DND-41 (cell line): ENCODE results near the gene TBC1D2B.
A peak's percentile ranks its signal among the peaks of the same experiment; 100 is the strongest.
"Not testable (repeated sequence)": the region's sequence is repeated elsewhere in the genome, so short reads cannot be mapped to it uniquely, and the experiment has no call there.

Experiments used
- ATAC-seq: fragments of 200-7000 bp; cut with Tn5 transposase; 3 replicates; pipeline ENCODE4 v1.9.1; 2021; ENCODE audit warnings: low read depth; ENCODE audit not compliant: insufficient read depth
- DNase-seq: peaks from one replicate; pipeline ENCODE4 v3.0.0-alpha.2; 2020
- H2AFZ ChIP-seq: 2 replicates; pipeline ENCODE4 v1.6.0; 2012; ENCODE audit warnings: low read depth, low read length
- H3K27ac ChIP-seq: 2 replicates; pipeline ENCODE4 v1.5.1; 2012; ENCODE audit warnings: low read length, inconsistent platforms
- H3K27me3 ChIP-seq: fragments of 200-600 bp; sonication (generic); 2 replicates; pipeline ENCODE4 v1.6.0; 2012; ENCODE audit warnings: low read length, mild to moderate bottlenecking, inconsistent platforms; ENCODE audit not compliant: insufficient read depth, poor library complexity
- H3K36me3 ChIP-seq: 2 replicates; pipeline ENCODE4 v1.5.1; 2012; ENCODE audit warnings: low read length, inconsistent platforms; ENCODE audit not compliant: insufficient read depth
- H3K4me1 ChIP-seq: 2 replicates; pipeline ENCODE4 v1.5.1; 2012; ENCODE audit warnings: mild to moderate bottlenecking, low read length; ENCODE audit not compliant: insufficient read depth
- H3K4me2 ChIP-seq: 2 replicates; pipeline ENCODE4 v1.6.0; 2012; ENCODE audit warnings: mild to moderate bottlenecking, moderate library complexity, low read length, inconsistent platforms; ENCODE audit not compliant: insufficient read depth
- H3K4me3 ChIP-seq, 2 experiments: fragments of 200-600 bp in 1 of 2; shearing (Covaris generic) in 1 of 2; 2 replicates each; pipeline ENCODE4 v1.5.1; 2012 to 2016; ENCODE audit warnings: inconsistent platforms in 2 of 2, low read length in 2 of 2, mild to moderate bottlenecking in 2 of 2, low read depth in 1 of 2, moderate library complexity in 1 of 2
- H3K79me2 ChIP-seq: 2 replicates; pipeline ENCODE4 v1.6.0; 2012; ENCODE audit warnings: low read length, inconsistent platforms; ENCODE audit not compliant: insufficient read depth
- H3K9ac ChIP-seq: 2 replicates; pipeline ENCODE4 v1.6.0; 2012; ENCODE audit warnings: low read depth, mild to moderate bottlenecking, inconsistent platforms, low read length, moderate library complexity
- H3K9me3 ChIP-seq: 2 replicates; pipeline ENCODE4 v1.5.1; 2012; ENCODE audit warnings: low read length, moderate library complexity, mild to moderate bottlenecking, inconsistent platforms; ENCODE audit not compliant: insufficient read depth, severe bottlenecking
- H4K20me1 ChIP-seq: 2 replicates; pipeline ENCODE4 v1.6.0; 2012; ENCODE audit warnings: low read length; ENCODE audit not compliant: insufficient read depth
- EZH2 ChIP-seq: IDR thresholded peaks from 3 replicates; pipeline ENCODE4 v1.6.1; 2012; ENCODE audit warnings: borderline replicate concordance, low read depth, mild to moderate bottlenecking, moderate library complexity, low read length, inconsistent platforms; ENCODE audit not compliant: severe bottlenecking
- TF ChIP-seq, protein P1 (sequence below): IDR thresholded peaks from 2 replicates; pipeline ENCODE4 v1.5.1; 2012; ENCODE audit warnings: borderline replicate concordance, low read length, moderate library complexity, mild to moderate bottlenecking; ENCODE audit not compliant: poor library complexity, severe bottlenecking; ENCODE audit errors: extremely low read depth

Gene TBC1D2B

DNA sequence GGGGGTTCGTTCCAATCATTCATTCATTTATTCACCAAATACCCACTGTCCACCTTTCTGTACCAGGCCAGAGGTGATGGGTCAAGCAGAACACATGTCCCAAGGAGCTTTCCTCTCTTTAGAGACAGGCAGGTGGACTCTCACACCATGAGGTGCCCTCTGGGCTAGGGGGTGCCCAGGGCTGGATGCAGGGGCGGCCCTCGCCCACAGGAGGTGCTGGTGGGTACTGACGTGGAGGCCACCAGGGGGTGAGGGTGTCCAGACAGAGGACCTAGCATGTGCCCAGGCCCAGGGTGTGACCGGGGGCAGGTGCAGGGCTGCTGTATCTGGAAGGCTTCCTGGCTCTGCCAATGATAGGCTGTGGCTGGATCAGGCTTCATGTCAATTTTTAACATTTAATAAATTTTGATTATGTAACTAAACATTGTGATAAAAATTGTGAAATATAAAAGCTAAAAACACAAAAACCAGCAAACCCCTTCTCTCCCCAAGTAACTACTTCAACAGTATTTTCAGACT, 124.5 kb downstream of the TBC1D2B start:
- not testable (repeated sequence) for H4K20me1 ChIP-seq, H3K79me2 ChIP-seq, ATAC-seq, H2AFZ ChIP-seq, H3K9ac ChIP-seq, DNase-seq, H3K4me3 ChIP-seq, H3K9me3 ChIP-seq, H3K27ac ChIP-seq, H3K4me2 ChIP-seq, H3K36me3 ChIP-seq, H3K4me1 ChIP-seq, H3K27me3 ChIP-seq
- TF ChIP-seq, protein P1, sequence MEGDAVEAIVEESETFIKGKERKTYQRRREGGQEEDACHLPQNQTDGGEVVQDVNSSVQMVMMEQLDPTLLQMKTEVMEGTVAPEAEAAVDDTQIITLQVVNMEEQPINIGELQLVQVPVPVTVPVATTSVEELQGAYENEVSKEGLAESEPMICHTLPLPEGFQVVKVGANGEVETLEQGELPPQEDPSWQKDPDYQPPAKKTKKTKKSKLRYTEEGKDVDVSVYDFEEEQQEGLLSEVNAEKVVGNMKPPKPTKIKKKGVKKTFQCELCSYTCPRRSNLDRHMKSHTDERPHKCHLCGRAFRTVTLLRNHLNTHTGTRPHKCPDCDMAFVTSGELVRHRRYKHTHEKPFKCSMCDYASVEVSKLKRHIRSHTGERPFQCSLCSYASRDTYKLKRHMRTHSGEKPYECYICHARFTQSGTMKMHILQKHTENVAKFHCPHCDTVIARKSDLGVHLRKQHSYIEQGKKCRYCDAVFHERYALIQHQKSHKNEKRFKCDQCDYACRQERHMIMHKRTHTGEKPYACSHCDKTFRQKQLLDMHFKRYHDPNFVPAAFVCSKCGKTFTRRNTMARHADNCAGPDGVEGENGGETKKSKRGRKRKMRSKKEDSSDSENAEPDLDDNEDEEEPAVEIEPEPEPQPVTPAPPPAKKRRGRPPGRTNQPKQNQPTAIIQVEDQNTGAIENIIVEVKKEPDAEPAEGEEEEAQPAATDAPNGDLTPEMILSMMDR, result peak; percentile 15

DNA sequence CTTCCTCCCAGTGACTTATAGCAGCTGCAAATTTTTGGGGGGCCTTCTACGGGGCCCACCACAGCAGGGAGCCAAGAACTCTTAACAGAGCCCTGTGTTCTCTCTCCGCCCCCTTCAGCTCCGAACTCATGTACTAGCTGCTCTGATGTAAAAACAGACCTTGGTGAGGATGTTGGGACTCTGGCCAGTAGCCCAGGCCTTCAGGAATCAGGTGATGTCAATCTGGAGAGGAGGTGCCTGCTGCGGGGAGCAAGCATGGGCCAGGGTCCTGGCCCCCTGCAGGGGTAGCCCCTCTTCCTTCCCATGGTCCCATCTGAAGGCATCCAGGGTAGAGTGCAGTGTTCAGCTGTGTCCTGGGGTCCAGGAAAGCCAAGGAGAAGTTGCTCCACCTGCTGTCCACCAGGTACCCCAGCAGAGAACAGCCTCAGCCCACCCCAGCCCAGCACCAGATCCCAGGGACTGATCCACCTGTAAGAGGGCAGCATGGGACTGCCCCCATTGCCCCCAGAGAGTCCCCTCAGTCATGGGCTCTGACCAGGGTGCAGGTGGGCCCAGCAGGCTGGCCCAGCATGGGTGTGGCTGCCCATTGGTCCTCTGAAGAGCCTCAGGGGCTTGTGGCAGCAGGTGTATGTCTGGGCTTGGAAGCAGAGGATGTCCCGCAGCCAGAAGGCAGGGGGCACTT, 126.3 kb downstream of the TBC1D2B start:
- not testable (repeated sequence) for H3K79me2 ChIP-seq, H3K4me2 ChIP-seq, ATAC-seq, H2AFZ ChIP-seq, H3K9ac ChIP-seq, H3K4me1 ChIP-seq, H3K27me3 ChIP-seq, H3K27ac ChIP-seq, H3K4me3 ChIP-seq, DNase-seq, H3K36me3 ChIP-seq, H4K20me1 ChIP-seq, H3K9me3 ChIP-seq

DNA sequence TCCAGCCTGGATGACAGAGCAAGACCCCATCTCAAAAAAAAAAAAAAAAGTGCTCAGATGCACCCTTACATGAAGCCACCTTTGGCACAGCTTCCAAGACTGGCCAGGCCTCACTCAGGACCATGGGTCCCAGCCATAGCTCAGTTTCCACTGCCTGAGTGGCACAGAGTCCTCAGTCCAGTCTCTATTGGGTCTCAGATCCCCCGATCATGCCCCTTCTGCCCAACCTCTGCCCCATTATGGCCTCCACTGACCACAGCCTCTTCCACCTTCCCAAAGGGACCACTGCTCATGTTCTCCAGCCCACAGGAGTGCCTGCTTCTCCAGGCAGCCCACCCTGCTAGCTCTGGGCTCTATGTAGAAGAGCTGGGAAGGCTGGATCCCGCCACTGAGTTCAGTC, 127.0 kb downstream of the TBC1D2B start:
- not testable (repeated sequence) for H3K4me1 ChIP-seq, H3K9me3 ChIP-seq, H3K79me2 ChIP-seq, H4K20me1 ChIP-seq, DNase-seq, H3K9ac ChIP-seq, H3K27ac ChIP-seq, ATAC-seq, H3K27me3 ChIP-seq, H3K36me3 ChIP-seq, H3K4me3 ChIP-seq, H2AFZ ChIP-seq, H3K4me2 ChIP-seq

DNA sequence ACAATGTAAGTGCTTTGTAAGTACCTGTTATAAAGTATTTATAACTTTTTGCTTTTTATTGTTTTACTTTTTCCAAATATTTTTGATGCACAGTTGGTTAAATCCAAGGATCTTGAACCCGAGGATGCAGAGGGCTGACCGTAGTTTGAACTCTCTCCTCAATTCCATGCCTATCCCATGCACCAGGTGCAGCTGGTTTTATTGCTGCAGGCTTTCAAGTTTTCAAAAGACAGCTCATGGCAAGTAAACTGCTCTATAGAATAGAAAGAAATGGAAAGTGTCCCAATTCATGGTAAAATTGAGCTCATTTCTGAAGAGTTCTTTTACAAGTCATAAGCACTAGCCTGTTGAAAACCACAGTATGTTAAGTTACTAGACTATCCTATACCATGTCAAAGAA, 131.9 kb downstream of the TBC1D2B start:
- Histone ChIP-seq H3K9ac (no peak overlapping the region), H3K27me3 (no peaks in the 10 kb centered on the region), H3K27ac (no peak overlapping the region), H4K20me1 (no peaks in the 10 kb centered on the region), H3K4me2 (no peak overlapping the region), H3K79me2 (no peaks in the 10 kb centered on the region), H3K4me1 (no peaks in the 10 kb centered on the region), H3K4me3 (no peak overlapping the region), H3K9me3 (no peaks in the 10 kb centered on the region), H3K36me3 (no peaks in the 10 kb centered on the region), H2AFZ (no peak overlapping the region)
- ATAC-seq (no peak), DNase-seq (no peak)
- no peak for TF ChIP-seq EZH2
- TF ChIP-seq, protein P1, result no peak
